Type B pancreatic cell (in vitro differentiated cells): ENCODE measurements around the gene USP13. TPM values are rescaled to one million over a fixed set of nuclear protein-coding genes. Genes with fewer than 3 reads are reported as not detected.

Source experiments
- DNase-seq: peaks from one replicate; pipeline ENCODE4 v3.0.0; 2021; ENCODE audit warnings: mixed read lengths; ENCODE audit not compliant: unreplicated experiment; ENCODE audit errors: extremely low spot score
- H3K27ac Mint-ChIP-seq: 2 replicates; pipeline ENCODE4 v1.8.0; 2021; ENCODE audit warnings: mild to moderate bottlenecking, mixed read lengths
- H3K27me3 Mint-ChIP-seq: 2 replicates; pipeline ENCODE4 v1.8.0; 2021; ENCODE audit warnings: mixed read lengths
- H3K36me3 Mint-ChIP-seq: 2 replicates; pipeline ENCODE4 v1.8.0; 2021; ENCODE audit warnings: mixed read lengths
- H3K4me1 Mint-ChIP-seq: one replicate; pipeline ENCODE4 v1.8.0; 2021; ENCODE audit warnings: mixed read lengths; ENCODE audit not compliant: unreplicated experiment
- H3K4me3 Mint-ChIP-seq: 2 replicates; pipeline ENCODE4 v1.8.0; 2021; ENCODE audit warnings: mild to moderate bottlenecking, mixed read lengths
- H3K9me3 Mint-ChIP-seq: 2 replicates; pipeline ENCODE4 v1.8.0; 2021; ENCODE audit warnings: mixed read lengths
- total RNA-seq: library from RNA; stranded (reverse); gene quantifications from 2 replicates; pipeline ENCODE4 v1.2.1, GENCODE V29; 2021; ENCODE audit warnings: low replicate concordance
- TF ChIP-seq, protein P1 (sequence below): fragments of 200-600 bp; sonication (generic); conservative IDR thresholded peaks from 2 replicates; pipeline ENCODE4 v1.5.0; 2021; ENCODE audit warnings: antibody characterized with exemption, mild to moderate bottlenecking

Gene USP13
- total RNA-seq, 1 donor from 2014 or later, result 18.3 TPM

DNA sequence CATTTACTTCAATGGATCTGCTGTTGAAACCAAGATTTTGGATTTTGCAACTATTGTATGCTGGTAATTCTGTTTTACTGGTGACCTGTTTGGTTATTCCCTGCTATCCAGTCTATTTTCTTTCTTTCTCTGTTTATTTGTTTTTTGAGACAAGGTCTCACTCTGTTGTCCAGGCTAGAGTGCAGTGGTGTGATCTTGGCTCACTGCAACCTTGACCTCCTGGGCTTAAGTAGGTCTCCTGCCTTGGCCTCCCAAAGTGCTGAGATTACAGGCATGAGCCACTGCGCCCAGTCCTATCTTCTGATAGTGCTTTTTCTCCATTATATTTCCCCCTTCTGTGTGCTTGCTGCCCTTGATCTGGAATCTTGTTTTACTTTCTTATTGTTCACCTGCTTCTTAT lies 15.6 kb downstream of the USP13 start:
- Mint-ChIP-seq H3K4me3 (no peak overlapping the region), H3K36me3 (peaks cover 9% of the 10 kb centered on the region), H3K4me1 (peaks cover 34% of the 10 kb centered on the region), H3K27me3 (no peaks in the 10 kb centered on the region), H3K9me3 (peaks cover 6% of the 10 kb centered on the region), H3K27ac (no peak overlapping the region)
- no peak for DNase-seq
- TF ChIP-seq, protein P1, sequence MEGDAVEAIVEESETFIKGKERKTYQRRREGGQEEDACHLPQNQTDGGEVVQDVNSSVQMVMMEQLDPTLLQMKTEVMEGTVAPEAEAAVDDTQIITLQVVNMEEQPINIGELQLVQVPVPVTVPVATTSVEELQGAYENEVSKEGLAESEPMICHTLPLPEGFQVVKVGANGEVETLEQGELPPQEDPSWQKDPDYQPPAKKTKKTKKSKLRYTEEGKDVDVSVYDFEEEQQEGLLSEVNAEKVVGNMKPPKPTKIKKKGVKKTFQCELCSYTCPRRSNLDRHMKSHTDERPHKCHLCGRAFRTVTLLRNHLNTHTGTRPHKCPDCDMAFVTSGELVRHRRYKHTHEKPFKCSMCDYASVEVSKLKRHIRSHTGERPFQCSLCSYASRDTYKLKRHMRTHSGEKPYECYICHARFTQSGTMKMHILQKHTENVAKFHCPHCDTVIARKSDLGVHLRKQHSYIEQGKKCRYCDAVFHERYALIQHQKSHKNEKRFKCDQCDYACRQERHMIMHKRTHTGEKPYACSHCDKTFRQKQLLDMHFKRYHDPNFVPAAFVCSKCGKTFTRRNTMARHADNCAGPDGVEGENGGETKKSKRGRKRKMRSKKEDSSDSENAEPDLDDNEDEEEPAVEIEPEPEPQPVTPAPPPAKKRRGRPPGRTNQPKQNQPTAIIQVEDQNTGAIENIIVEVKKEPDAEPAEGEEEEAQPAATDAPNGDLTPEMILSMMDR, result no peak

DNA sequence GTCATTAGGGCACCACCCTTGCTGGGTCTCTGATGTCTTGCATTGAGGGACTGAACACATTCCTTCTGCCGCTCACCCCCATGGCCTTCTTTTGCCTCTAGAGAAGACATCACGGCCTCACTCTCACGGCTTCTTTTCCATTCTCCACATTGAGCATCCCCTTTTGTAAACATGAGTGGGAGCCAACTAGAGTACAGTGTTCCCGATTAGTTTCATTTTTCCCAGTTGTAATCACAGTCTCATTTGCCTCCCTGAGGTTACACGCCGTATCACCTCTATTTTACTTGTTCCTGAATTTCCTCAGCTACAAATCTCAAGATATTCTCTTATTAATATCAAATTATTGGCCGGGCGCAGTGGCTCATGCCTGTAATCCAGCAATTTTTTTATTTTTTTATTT lies 17.5 kb downstream of the USP13 start:
- peaks cover 32% of the 10 kb centered on the region for H3K4me1 Mint-ChIP-seq
- no peak for DNase-seq

DNA sequence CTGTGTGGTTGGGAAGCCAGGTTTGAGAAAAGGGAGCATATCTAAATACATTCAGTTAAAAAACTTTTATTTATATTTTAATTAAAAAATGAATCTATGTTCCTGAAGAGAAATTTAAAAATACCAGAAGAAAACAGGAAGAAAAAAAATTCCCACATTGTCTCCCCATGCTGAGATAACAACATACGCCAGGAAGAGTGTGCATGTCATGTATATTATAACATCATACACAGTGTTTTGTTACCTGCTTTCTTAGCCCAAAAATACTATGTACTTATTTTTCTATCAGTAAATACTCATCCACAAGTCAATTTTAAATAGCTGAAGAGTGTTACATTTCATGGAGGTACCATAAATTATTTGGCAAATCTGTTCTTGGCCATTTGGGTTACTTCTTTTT lies 18.5 kb downstream of the USP13 start:
- Mint-ChIP-seq H3K4me3 (no peak overlapping the region), H3K27ac (no peak overlapping the region), H3K4me1 (peaks cover 26% of the 10 kb centered on the region), H3K27me3 (no peaks in the 10 kb centered on the region), H3K9me3 (peaks cover 5% of the 10 kb centered on the region), H3K36me3 (peaks cover 16% of the 10 kb centered on the region)
- DNase-seq, result no peak
- TF ChIP-seq, protein P1, result no peak

More for the DNA sequence above, 17.5 kb downstream of the USP13 start:
- no peak overlapping the region for H3K27ac Mint-ChIP-seq
- peaks cover 5% of the 10 kb centered on the region for H3K9me3 Mint-ChIP-seq
- TF ChIP-seq, protein P1, result no peak
- peaks cover 10% of the 10 kb centered on the region for H3K36me3 Mint-ChIP-seq
- no peaks in the 10 kb centered on the region for H3K27me3 Mint-ChIP-seq
- no peak overlapping the region for H3K4me3 Mint-ChIP-seq

DNA sequence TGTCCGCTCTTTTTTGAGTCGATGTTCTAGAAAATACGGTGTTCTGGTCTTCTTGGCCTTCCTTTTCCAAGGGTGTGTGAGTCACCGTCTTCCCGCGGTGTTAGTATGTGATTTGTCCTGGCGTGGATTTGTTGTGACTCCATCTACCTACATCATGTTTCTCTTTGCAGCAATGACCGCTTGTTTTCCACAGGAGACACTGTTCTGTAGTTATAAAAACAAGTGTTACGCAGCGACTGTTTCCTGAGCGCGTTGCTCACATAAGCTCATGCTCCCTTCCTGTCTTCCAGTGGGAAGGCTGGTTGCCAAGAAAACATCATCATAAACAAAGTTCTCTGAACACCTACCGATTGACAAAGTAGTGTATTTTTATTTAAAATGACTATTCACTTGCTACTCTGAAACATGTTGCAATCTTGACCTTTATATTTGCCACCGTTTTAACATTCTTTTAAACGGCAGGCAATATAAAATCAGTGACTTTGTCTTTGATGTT lies 19.0 kb downstream of the USP13 start:
- Mint-ChIP-seq H3K4me3 (no peak overlapping the region), H3K36me3 (peaks cover 16% of the 10 kb centered on the region), H3K4me1 (peaks cover 24% of the 10 kb centered on the region), H3K9me3 (peaks cover 5% of the 10 kb centered on the region), H3K27ac (no peak overlapping the region), H3K27me3 (no peaks in the 10 kb centered on the region)
- no peak for DNase-seq
- TF ChIP-seq, protein P1, result no peak

DNA sequence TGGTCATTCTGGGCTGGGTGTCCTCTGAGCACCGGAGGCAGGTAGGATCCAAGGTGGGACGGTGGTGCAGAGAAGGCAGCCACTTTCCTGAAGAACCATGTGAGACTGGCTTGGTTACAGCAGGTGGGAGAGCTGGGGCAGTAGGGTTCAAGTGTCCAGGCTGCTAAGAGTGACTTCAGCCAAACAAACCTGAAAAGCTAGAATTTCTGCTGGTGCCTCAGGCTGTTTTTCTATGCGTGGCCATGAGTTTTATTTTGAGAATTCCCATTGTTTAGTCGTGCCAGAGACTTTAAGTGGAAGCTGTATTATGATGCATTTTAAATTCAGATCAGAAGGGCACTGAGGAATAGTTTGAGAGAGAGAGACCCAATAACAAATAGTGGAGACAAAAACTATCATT lies 20.1 kb downstream of the USP13 start:
- Mint-ChIP-seq H3K36me3 (peaks cover 16% of the 10 kb centered on the region), H3K27ac (peak overlapping the region; percentile 75), H3K4me1 (peaks cover 21% of the 10 kb centered on the region), H3K4me3 (peak overlapping the region; percentile 72), H3K9me3 (peaks cover 5% of the 10 kb centered on the region), H3K27me3 (no peaks in the 10 kb centered on the region)
- TF ChIP-seq, protein P1, result no peak
- no peak for DNase-seq

DNA sequence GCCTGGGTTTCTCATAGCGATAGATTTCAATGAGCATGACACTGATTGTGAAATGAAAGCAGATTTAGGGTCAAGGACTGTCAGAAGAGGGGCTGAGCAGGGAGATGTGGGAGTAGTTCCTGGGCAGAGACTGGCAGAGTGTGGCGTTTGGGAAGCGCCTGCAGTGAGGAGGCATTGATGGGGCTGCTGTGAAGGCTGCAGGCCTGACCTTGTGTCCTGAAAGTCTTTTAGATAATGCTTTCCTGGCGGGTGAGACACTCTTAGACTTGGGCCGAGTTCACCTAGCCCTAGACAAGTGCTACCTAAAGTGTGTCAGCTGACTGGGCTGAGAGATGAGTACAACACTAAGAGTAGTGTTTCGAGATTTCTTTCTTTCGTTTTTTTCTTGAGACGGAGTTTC lies 20.7 kb downstream of the USP13 start:
- DNase-seq, result no peak
- Mint-ChIP-seq H3K4me3 (peak overlapping the region; percentile 23), H3K27me3 (no peaks in the 10 kb centered on the region), H3K36me3 (peaks cover 16% of the 10 kb centered on the region), H3K4me1 (peaks cover 21% of the 10 kb centered on the region), H3K27ac (peak overlapping the region; percentile 75), H3K9me3 (peaks cover 5% of the 10 kb centered on the region)
- TF ChIP-seq, protein P1, result no peak
